Fibroblast of lung (primary cell): ENCODE data around the gene TMEM120A.

Experiments
- EZH2 ChIP-seq: IDR thresholded peaks from 2 replicates; pipeline ENCODE4 v1.5.1; 2012; ENCODE audit warnings: low read length, control low read depth, mild to moderate bottlenecking; ENCODE audit errors: missing control alignments
- TF ChIP-seq, protein P1 (sequence below), 2 donors: IDR thresholded peaks in 1 of 2; conservative IDR thresholded peaks in 1 of 2; 1 replicate in 1 of 2; 2 replicates in 1 of 2; pipeline ENCODE4 v1.5.1; 2011 to 2012; ENCODE audit warnings: low read length in 2 of 2, control low read depth in 1 of 2, inconsistent platforms in 1 of 2, low read depth in 1 of 2, mild to moderate bottlenecking in 1 of 2

DNA sequence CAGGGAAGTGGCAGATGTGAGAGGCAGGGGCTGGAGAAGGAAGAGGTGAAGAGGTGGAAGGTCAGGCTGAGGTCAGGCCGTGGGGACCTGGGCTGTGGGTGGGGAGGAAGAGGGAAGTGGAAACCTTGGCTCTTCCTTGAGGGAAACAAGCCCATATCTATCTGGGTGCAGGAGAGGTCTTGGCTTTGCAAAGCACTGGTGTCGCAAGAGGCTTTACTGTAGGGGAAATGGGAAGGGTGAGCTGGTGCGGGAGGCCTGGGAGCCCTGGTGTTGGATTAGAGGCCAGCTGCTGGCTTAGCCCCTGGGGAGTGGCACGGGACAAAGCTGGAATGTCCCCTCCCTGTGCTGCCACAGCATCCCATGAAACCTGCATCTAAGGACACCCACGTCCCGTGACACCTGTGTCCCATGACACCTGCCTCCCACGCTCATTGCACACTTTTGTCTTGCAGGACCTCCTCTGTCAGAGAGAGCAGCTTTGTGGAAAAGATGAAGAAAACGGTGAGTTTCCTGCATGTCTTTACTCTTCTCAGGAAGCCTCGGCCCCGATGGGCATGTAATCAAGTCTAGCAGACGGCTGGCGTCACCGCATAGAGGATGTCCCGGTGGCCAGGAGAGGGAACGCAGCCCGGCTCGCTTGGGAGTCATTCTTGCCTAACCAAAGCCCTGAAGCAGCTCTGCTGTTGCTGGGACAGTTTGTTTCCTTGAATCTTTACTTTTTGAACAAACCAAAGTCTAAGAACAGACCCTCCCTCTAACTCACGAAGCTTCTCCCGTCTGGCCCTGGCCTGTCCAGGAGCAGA is 22.2 kb downstream of the TMEM120A start:
- TF ChIP-seq, protein P1, sequence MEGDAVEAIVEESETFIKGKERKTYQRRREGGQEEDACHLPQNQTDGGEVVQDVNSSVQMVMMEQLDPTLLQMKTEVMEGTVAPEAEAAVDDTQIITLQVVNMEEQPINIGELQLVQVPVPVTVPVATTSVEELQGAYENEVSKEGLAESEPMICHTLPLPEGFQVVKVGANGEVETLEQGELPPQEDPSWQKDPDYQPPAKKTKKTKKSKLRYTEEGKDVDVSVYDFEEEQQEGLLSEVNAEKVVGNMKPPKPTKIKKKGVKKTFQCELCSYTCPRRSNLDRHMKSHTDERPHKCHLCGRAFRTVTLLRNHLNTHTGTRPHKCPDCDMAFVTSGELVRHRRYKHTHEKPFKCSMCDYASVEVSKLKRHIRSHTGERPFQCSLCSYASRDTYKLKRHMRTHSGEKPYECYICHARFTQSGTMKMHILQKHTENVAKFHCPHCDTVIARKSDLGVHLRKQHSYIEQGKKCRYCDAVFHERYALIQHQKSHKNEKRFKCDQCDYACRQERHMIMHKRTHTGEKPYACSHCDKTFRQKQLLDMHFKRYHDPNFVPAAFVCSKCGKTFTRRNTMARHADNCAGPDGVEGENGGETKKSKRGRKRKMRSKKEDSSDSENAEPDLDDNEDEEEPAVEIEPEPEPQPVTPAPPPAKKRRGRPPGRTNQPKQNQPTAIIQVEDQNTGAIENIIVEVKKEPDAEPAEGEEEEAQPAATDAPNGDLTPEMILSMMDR (conservative IDR thresholded peaks at IDR 0.05 in 1 of 2, IDR thresholded peaks at IDR 0.05 in 1 of 2; ENCODE audit: low read depth in 1 of 2, low read length in 2 of 2): no peak
- TF ChIP-seq EZH2: no peak
